Stimulated activated CD8-positive, alpha-beta memory T cell treated with anti-CD3 and anti-CD28 coated beads, Interleukin-15, amount 100 ng/mL, for 48 hours (primary cell): ENCODE results near the gene KLK2.
A peak's percentile ranks its signal among the peaks of the same experiment; 100 is the strongest.
"Not testable (repeated sequence)": the region's sequence is repeated elsewhere in the genome, so short reads cannot be mapped to it uniquely, and the experiment has no call there.

Experiments used
- DNase-seq, 2 donors: peaks; one replicate each; pipeline ENCODE4 v3.0.0-alpha.2; 2020; ENCODE audit warnings: low read depth in 2 of 2

The KLK2 gene

GRCh38 chr19:50894478-50895356, 21.5 kb downstream of the KLK2 start:
- no peak for DNase-seq

GRCh38 chr19:50896089-50896590, 22.9 kb downstream of the KLK2 start:
- not testable (repeated sequence) for DNase-seq

GRCh38 chr19:50896591-50897190, 23.5 kb downstream of the KLK2 start:
- peak; percentile 15 to 22 for DNase-seq

GRCh38 chr19:50897191-50897607, 24.0 kb downstream of the KLK2 start:
- no peak for DNase-seq

- DNase-seq, result no peak
Observed at GRCh38 chr19:50897612-50898011, 24.4 kb downstream of the KLK2 start.

- DNase-seq, result no peak
Observed at GRCh38 chr19:50898018-50898417, 24.8 kb downstream of the KLK2 start.

- DNase-seq, result no peak
Observed at GRCh38 chr19:50899569-50899968, 26.3 kb downstream of the KLK2 start.

GRCh38 chr19:50902640-50903039, 29.4 kb downstream of the KLK2 start:
- no peak for DNase-seq

- no peak for DNase-seq
Observed at GRCh38 chr19:50906217-50906616, 33.0 kb downstream of the KLK2 start.

- DNase-seq, result no peak
Observed at GRCh38 chr19:50908336-50908735, 35.1 kb downstream of the KLK2 start.

GRCh38 chr19:50909240-50910070, 36.2 kb downstream of the KLK2 start:
- DNase-seq, result peak; percentile 19 to 40

GRCh38 chr19:50910722-50911121, 37.5 kb downstream of the KLK2 start:
- DNase-seq, result no peak

GRCh38 chr19:50911206-50912101, 38.2 kb downstream of the KLK2 start, which contains the start of gene KLK4:
Gene KLK4 (minus strand): TSS chr19:50911395. CDS start chr19:50910738, 657 bp downstream.
- no peak for DNase-seq

GRCh38 chr19:50912102-50912599, 38.9 kb downstream of the KLK2 start:
- no peak for DNase-seq

- DNase-seq, result peak; percentile 19 to 20
Observed at GRCh38 chr19:50912727-50913716, 39.8 kb downstream of the KLK2 start.

GRCh38 chr19:50916069-50916468, 42.8 kb downstream of the KLK2 start:
- no peak for DNase-seq

GRCh38 chr19:50921426-50922316, 48.4 kb downstream of the KLK2 start:
- no peak for DNase-seq

- DNase-seq, result peak; percentile 49 to 58
Observed at GRCh38 chr19:50922317-50922853, 49.1 kb downstream of the KLK2 start.
